ENCODE data around the gene NUDT4. TPM values are rescaled to one million over a fixed set of nuclear protein-coding genes. Genes with fewer than 3 reads are reported as not detected.

NUDT4 gene
- total and polyA plus RNA-seq, 2 donors (not counting 3 experiments of a cell fraction or from before 2014, with no cell fraction given) = 76.0 to 161 TPM

DNA sequence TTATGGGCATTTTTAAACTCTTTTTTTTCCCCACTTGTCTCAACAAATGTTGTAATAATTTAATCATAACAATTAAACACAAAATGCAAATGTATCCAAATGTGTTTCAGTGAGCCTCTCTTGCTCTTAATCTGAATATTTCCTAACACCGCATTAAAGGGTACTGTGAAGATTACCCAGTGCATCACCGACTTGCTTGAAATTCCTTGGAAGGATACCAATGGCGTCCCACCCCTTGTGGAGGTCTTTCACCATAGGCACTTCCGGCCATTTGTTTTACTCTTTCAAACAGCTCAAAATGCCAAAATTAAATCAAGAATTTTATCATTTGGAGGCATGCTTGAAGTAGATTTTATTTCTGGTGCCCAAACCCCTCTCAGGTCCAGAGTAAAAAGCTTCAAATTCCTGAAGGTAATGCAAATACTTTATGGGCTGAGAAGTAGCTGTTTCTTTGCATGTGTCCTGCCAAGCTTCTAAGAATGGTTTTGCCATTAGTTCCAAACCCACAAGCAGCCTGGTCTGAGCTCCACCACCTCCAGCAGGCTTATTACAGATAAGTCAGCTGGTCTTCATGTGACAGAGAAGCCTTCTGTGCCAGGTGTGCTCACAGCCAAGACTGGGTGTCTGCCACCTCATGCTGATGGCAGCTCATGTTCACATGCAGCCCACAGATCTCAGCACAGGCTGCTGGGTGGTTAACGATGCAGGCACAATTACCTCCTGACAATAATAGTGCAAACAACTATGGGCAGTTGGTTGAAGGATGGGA is 16.4 kb upstream of the NUDT4 start:
- Histone ChIP-seq H3K4me1 (ENCODE audit: control insufficient read depth, extremely low read depth, insufficient read depth, low read length) (peaks cover 12% of the 10 kb centered on the region), H3K4me3 (replicated peaks in 1 of 3; ENCODE audit: insufficient read depth in 1 of 3, low read depth in 1 of 3, low read length in 3 of 3) (no peak overlapping the region), H3K36me3 (ENCODE audit: control insufficient read depth in 2 of 2, extremely low read depth in 1 of 2, insufficient read depth in 2 of 2, low read length in 2 of 2) (no peaks in the 10 kb centered on the region), H3K9ac (replicated peaks; ENCODE audit: extremely low read depth, insufficient read depth, low read length) (no peak overlapping the region), H3K9me1 (replicated peaks; ENCODE audit: control insufficient read depth, extremely low read depth, insufficient read depth, low read length) (no peaks in the 10 kb centered on the region), H3K9me3 (replicated peaks; ENCODE audit: control insufficient read depth, insufficient read depth, low read length) (no peaks in the 10 kb centered on the region), H4K20me1 (replicated peaks; ENCODE audit: control insufficient read depth, extremely low read depth, insufficient read depth, low read length) (no peaks in the 10 kb centered on the region), H3K27ac (ENCODE audit: insufficient read depth, low read depth, low read length) (no peak overlapping the region), H2AFZ (ENCODE audit: low read depth, low read length) (no peak overlapping the region), H3K79me2 (ENCODE audit: control insufficient read depth, insufficient read depth, low read length) (no peaks in the 10 kb centered on the region), H3K27me3 (ENCODE audit: control insufficient read depth in 2 of 2, insufficient read depth in 2 of 2, low read length in 2 of 2) (no peaks in the 10 kb centered on the region), H3K4me2 (ENCODE audit: insufficient read depth, low read length) (no peak overlapping the region)
- BruUV-seq (replicated peaks) = no TSS peak
- ChIA-PET CTCF (no interaction called here), POLR2A (no interaction called here)
- dilution Hi-C loops (cut with MboI; ENCODE audit: extremely low pct_ligation_motif_present, low sequenced_read_pairs) = no loop called here
- intact Hi-C loops (cut with micrococcal nuclease) = no loop called here
- TF ChIP-seq GATA2 (IDR thresholded peaks at IDR 0.05; ENCODE audit: insufficient read depth, insufficient read length, low read depth, low read length) = no peak
- no peak for TF ChIP-seq POLR2A (IDR thresholded peaks at IDR 0.05; ENCODE audit: low read depth, low read length)
- no peak for TF ChIP-seq EZH2 (IDR thresholded peaks at IDR 0.05; ENCODE audit: borderline replicate concordance, low read depth, low read length, severe bottlenecking)
- no peak for TF ChIP-seq POLR2AphosphoS5 (IDR thresholded peaks at IDR 0.05; ENCODE audit: insufficient read depth, low read depth, low read length)
- TF ChIP-seq MAX (IDR thresholded peaks at IDR 0.05; ENCODE audit: insufficient read depth, insufficient read length) = no peak
- no peak for TF ChIP-seq JUN (IDR thresholded peaks at IDR 0.05; ENCODE audit: borderline replicate concordance, insufficient read depth, insufficient read length, low read depth)
- TF ChIP-seq CTCF (IDR thresholded peaks at IDR 0.05; ENCODE audit: extremely low read depth in 1 of 2, insufficient read depth in 1 of 2, low read depth in 1 of 2, low read length in 2 of 2) = no peak
- TF ChIP-seq FOS (IDR thresholded peaks at IDR 0.05; ENCODE audit: borderline replicate concordance, insufficient read depth, low read length) = no peak
- no peak for TF ChIP-seq MYC (IDR thresholded peaks at IDR 0.05; ENCODE audit: low read depth, low read length)
- FAIRE-seq (no peak), DNase-seq (ENCODE audit: low read depth, low spot score) (no peak)
